Right lobe of liver (tissue), 4 donors: ENCODE measurements around the gene CLPTM1L.

Experiments
- POLR2A ChIP-seq: fragments of 450-650 bp; IDR thresholded peaks from one replicate; pipeline ENCODE4 v1.6.1; 2017; ENCODE audit warnings: antibody characterized with exemption, mild to moderate bottlenecking
- TF ChIP-seq, protein P1 (sequence below), 4 donors: fragments of 200-600 bp in 3 of 4; fragments of 450-650 bp in 1 of 4; IDR thresholded peaks; one replicate each; pipeline versions ENCODE4 v1.5.1 to v1.8.0; 2016 to 2022; ENCODE audit warnings: antibody characterized with exemption in 4 of 4, mild to moderate bottlenecking in 2 of 4
- donor health status: DM: no; HTN: no; CAD: no.
- donor health status: DM: no; HTN: no; CAD: no.
- donor health status: DM: no; HTN: yes; CAD: no.

DNA sequence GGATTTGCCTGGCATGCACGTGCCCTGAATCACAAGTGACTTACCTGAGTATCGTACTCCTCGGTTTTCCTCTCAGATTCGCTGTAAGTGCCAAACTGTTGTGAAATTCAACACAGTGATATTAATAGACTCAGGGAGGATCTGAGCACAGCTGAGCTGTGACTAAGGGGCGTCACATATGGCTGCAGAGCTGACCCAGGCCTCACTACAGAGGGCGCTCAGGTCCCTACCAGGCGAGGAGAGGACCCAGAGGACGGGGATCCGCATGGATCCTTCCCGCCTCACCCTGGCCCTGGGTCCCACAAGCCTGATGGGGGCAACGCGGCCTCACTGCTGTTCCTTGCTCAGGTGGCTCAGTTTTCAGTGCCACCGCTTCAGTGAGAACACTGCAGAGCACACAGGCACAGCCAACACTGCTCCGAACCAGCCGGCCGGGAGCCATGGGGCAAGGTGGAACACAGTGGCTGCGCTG lies 20.1 kb downstream of the CLPTM1L start:
- TF ChIP-seq, protein P1, sequence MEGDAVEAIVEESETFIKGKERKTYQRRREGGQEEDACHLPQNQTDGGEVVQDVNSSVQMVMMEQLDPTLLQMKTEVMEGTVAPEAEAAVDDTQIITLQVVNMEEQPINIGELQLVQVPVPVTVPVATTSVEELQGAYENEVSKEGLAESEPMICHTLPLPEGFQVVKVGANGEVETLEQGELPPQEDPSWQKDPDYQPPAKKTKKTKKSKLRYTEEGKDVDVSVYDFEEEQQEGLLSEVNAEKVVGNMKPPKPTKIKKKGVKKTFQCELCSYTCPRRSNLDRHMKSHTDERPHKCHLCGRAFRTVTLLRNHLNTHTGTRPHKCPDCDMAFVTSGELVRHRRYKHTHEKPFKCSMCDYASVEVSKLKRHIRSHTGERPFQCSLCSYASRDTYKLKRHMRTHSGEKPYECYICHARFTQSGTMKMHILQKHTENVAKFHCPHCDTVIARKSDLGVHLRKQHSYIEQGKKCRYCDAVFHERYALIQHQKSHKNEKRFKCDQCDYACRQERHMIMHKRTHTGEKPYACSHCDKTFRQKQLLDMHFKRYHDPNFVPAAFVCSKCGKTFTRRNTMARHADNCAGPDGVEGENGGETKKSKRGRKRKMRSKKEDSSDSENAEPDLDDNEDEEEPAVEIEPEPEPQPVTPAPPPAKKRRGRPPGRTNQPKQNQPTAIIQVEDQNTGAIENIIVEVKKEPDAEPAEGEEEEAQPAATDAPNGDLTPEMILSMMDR (IDR thresholded peaks at IDR 0.05), result no peak
- no peak for TF ChIP-seq POLR2A
